Erythroblast (primary cell): ENCODE data around the gene TULP3.

Experiments
- GATA1 ChIP-seq: IDR thresholded peaks from 2 replicates; pipeline ENCODE4 v1.6.1; 2011; ENCODE audit warnings: low read depth, mild to moderate bottlenecking, control low read depth, low read length, moderate library complexity
- POLR2A ChIP-seq: IDR thresholded peaks from 2 replicates; pipeline ENCODE4 v1.6.1; 2011; ENCODE audit warnings: mild to moderate bottlenecking, low read length

- no peak for TF ChIP-seq POLR2A
- no peak for TF ChIP-seq GATA1
These were observed 26.5 kb upstream of the TULP3 start for GRCh38 chr12:2864198-2864597.
